Choroid plexus epithelial cell (primary cell): ENCODE data around the gene PADI3.

Experiments
- DNase-seq: peaks from one replicate; pipeline ENCODE4 v3.0.0-alpha.2; 2010; ENCODE audit warnings: low read depth
- H3K4me3 ChIP-seq: 2 replicates; pipeline ENCODE4 v1.5.1; 2011; ENCODE audit warnings: low read depth, mild to moderate bottlenecking, control low read depth, low read length, moderate library complexity
- CTCF ChIP-seq: conservative IDR thresholded peaks from 2 replicates; pipeline ENCODE4 v1.5.1; 2011; ENCODE audit warnings: low read depth, mild to moderate bottlenecking, control low read depth, inconsistent platforms, low read length, moderate library complexity

PADI3 gene

DNA sequence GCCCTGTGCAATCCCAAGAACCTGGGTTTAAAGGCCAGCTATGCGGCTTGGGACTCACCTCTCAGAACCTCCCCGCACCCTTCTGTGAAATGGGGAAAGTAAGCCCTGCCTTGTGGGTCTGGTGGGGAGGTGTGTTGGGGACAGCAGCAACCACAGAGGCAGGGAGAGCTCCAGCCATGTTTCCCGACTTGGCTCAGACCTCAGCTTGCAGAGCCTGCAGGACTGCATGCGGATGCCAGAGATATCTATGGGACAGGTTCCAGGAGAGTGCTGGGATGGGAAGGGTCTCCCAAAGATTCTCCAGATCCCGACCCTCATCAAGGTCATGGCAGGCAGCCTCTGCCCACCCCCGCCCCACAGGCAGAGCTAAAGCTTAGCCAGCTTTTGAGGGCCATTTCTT is 23.8 kb upstream of the PADI3 start:
- no peak for DNase-seq
- TF ChIP-seq CTCF: no peak
- H3K4me3 ChIP-seq: no peak overlapping the region

- DNase-seq: no peak
- TF ChIP-seq CTCF: no peak
- H3K4me3 ChIP-seq: no peak overlapping the region
Measured at GRCh38 chr1:17227358-17227915, 21.5 kb upstream of the PADI3 start.

- H3K4me3 ChIP-seq: no peak overlapping the region
- no peak for DNase-seq
- TF ChIP-seq CTCF: no peak
Measured at GRCh38 chr1:17228619-17229018, 20.3 kb upstream of the PADI3 start.

- no peak for TF ChIP-seq CTCF
- no peak overlapping the region for H3K4me3 ChIP-seq
- no peak for DNase-seq
Measured at GRCh38 chr1:17229379-17229778, 19.5 kb upstream of the PADI3 start.

GRCh38 chr1:17230106-17230505 is 18.8 kb upstream of the PADI3 start:
- no peak overlapping the region for H3K4me3 ChIP-seq
- DNase-seq: no peak

DNA sequence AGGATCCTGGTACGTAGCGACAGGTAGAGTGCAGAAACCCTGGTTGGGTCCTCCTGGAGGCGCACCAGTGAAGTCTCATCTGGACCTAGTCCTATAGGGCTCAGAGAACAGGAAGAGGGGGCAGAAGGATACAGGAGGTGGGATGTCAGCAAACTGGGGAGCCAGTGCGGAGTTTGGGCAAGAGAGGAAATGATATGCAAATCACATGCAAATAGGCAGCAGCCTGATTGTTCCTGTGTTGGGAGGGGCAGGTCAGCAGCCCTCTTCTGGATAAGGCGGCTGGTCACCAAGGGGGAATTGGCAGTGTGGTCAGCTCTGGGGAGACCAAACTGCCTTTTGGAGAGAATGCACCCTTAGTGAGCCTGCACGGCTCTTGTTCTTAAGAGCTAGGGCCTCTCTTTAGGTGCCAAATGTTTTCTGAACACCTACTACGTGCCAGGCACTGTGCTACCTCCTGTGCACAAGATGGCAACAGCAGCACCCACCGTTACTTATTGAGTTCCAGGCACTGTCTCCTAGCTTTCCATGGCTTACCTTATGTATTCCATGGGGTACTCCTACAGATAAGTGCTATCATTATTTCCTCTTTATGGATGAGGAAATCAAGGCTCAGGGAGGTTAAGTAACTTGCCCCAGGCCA is 18.1 kb upstream of the PADI3 start:
- TF ChIP-seq CTCF: no peak
- H3K4me3 ChIP-seq: no peak overlapping the region
- DNase-seq: no peak

More at GRCh38 chr1:17230106-17230505, 18.8 kb upstream of the PADI3 start:
- no peak for TF ChIP-seq CTCF
